NCI-H1105 treated with DMSO at 0.1 percent for 48 hours (cell line): Measurements from ENCODE around the gene ZNF236.

Source experiments
- DNase-seq: peaks from one replicate; lab custom pipeline; 2025; lab: John Stamatoyannopoulos, UW

ZNF236 gene

GRCh38 chr18:76973520-76974266, 151.3 kb downstream of the ZNF236 start:
- DNase-seq: no peak

DNA sequence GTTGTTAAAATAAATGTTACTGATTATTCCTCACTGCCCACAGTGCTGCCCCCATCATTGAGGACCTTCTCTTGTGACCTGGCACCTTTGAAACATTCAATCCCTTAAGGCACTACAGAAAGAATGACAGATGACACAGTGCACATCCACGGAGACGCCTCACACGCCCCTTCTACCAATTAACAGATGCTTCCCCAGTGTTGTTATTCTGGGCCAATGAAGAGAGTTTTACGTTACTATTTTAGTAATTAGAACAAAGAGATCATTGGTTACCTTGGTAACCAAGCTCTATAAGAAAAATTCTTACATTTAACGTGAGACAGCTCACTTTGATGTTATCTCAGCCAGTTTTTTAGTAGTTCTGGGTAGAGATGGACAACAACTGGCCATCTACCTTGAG, 152.0 kb downstream of the ZNF236 start:
- no peak for DNase-seq

GRCh38 chr18:76975577-76976110, 153.3 kb downstream of the ZNF236 start:
- no peak for DNase-seq

GRCh38 chr18:76977108-76977621, 154.8 kb downstream of the ZNF236 start:
- peak; percentile 85 for DNase-seq

DNA sequence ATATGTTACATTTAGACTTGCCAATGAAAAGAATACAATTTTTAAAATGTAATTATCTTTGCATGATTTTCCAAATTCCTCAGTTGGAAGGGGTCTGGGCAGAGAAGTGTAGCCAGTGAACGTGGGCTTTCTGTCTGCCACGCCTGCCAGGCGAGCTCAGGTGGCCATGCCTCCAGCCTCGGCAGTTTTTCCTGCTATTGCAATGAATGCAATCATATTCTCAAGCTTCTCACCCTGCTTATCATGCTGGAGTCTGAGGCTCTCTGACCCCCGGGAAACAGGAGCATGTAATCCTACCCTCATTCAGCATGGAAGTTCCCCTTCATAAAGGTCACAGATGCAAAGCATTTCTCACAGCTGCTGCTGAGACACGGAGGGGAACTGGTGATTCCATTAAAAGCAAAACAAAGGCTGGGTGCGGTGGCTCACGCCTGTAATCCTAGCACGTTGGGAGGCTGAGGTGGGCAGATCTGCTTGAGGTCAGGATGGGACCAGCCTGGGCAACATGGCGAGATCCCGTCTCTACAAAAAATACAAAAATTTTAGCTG, 155.4 kb downstream of the ZNF236 start:
- DNase-seq: no peak

- no peak for DNase-seq
Observed at GRCh38 chr18:76978616-76979015, 156.3 kb downstream of the ZNF236 start.

GRCh38 chr18:76979111-76979751, 156.9 kb downstream of the ZNF236 start:
- DNase-seq: no peak

DNA sequence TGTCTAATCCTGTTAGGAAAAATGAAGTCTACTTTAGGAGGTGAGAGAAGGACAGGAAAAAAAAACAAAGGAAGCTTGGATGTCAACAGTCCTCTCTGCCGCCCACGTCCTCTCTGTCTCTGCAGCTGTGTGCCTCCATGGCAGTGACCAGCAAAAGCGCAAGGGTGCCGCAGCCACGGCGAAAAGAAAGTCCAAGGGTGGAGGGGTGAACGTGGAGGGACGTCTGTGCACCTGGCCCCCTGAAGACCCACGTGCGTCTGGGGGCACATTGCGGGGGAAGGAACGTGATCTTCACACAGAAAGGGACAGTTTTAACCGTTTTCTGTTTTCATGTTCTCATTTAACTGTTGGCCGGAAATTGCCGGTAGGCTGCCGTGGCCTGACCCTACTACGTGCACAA, 157.5 kb downstream of the ZNF236 start:
- no peak for DNase-seq

DNA sequence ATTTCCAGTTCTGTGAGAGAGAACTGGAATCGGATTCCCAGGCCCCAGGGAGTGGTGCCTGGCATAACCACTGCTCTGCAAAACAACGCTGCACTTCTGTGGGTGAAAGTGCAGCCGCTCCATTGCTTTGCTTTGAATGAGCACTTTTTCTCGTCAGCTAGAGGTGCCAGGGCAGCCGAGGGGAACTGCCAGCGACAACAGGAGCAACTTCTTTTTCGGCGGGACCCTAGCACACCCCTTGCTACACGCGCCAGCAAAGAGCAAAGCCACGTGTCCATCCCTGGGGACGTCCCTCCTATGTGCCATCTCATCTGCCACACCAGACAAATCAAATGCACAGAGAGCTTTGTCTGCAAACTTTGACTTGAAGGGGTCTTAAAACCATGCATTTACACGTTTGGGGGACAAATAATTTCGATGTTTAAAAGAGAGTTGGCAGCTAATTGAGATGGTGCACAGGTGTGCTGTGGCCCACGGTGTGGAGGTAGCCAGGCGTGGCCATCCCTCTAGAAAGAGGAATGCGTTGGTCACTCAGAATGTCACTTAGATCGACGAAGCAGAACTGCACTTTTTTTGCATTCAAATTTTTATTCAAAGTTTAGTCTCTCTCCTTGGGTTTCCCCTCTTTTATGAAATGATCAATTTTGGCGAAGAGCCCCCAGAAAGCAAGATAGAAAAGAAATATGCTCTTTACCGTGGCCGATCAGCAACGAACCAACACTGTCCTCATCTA, 158.5 kb downstream of the ZNF236 start:
- no peak for DNase-seq

GRCh38 chr18:76981396-76981968, 159.1 kb downstream of the ZNF236 start:
- DNase-seq: no peak

DNA sequence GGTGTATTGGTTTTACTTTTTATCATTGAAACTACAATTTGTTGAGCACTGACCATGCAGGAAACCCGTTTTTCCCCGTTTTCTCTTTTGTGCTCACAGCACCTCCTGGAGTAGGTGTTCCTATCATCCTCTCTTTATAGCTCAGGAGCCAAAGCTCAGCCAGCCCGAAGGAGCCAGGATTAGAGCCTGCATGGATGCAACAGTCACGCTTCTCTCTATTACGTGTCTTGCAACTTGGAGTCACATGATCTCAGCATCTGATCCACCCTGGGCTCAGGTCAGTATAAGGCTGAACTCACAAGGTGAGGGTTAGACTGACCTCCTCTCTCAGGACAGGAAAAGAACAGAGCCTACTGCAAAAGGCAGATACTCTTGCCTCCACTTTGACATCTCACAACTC, 159.7 kb downstream of the ZNF236 start:
- DNase-seq: no peak

- DNase-seq: peak; percentile 77
Observed at GRCh38 chr18:76982841-76983583, 160.7 kb downstream of the ZNF236 start.

DNA sequence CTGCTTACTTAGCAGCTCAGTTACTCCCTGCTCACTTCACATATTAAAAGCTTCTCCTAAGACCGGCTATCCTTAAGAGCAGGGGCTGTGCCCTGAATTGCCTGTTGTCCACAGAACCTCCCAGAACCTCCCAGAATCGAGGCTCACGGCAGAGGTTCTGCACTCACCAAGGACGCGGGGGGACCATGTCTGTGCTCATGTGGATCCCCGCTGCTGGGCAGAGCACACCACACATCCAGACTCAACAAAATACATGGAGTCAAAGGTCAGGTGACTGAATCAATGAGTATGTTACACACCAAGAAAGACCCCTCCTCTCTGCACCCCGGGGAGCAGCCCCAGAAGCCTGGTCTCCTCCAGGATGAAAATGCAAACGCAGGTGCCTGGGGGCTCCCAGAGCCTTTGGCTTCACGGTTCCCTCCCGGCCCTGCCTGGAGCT, 161.3 kb downstream of the ZNF236 start:
- DNase-seq: no peak

GRCh38 chr18:76984193-76985155, 162.1 kb downstream of the ZNF236 start:
- DNase-seq: no peak

GRCh38 chr18:76985156-76985950, 163.0 kb downstream of the ZNF236 start:
- no peak for DNase-seq

- no peak for DNase-seq
Observed at GRCh38 chr18:76985951-76986236, 163.5 kb downstream of the ZNF236 start.

DNA sequence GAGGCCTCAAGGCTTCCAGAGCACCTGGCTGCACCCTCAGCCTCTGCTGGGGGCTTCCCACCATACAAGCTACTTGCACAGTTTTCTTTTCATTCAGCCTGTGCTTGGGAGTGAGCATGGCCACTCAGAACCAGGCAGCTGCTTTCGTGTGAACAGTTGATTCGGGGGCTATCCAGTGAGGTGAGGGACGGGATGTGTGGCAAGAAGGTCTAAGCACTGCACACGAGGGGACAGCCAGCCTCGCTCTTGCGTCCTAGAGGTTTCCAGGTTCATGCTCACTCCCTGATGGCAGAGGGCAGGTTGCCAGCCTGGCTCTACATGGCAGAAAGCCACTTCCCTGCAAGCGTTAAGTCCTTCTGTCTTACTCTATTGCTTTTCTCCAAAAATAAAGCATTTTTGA, 164.0 kb downstream of the ZNF236 start:
- DNase-seq: no peak

DNA sequence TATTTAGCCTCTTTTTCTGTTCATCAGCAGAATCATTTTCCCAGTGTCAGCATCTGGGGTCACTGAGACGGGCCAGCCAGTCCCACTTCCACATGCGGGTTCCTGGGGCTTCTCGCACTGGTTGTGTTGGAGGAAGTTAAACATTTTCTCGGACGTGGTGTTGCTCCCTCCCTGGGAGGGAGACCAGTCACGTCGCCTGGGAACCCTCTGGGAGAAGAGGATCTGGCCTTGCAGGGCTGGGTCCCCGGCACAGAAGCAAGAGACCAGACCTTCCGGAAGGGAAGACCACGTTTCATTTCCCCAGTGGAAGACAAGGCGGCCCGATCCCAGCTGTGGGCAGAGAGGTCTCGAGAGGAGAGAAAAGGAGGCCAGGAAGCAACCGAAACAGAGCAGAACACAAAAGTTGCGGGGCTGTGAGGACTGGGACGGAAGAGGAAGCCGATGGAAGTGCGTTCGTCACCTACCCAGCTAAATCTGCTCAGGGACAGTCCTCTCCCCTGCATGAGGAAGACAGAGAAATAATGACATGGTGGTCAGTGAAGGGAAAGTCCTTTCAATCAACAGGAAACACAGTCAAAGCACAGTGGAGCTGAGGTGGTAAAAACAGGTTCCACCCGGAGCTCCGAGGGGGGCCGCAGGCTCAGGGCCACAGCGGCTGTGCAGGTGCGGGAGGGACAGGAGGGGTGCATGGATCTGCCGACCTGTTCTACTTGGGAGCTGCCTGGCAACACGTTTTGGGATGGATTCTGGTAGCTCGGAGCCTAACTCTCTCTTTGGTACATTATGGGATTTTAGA, 165.9 kb downstream of the ZNF236 start:
- no peak for DNase-seq
